B cell (primary cell): ENCODE data around the gene P3R3URF. TPM values are rescaled to one million over a fixed set of nuclear protein-coding genes. Genes with fewer than 3 reads are reported as not detected.

Source experiments
- ATAC-seq: fragments of 200-7000 bp; cut with Tn5 transposase; one replicate; pipeline ENCODE4 v1.10.0; 2021; ENCODE audit warnings: low read depth, mild to moderate bottlenecking, moderate number of reproducible peaks, moderate library complexity
- CTCF ChIA-PET: fragments of 350-600 bp; sonication (Branson Sonifier 250); formaldehyde crosslinking; loops from one replicate; lab custom pipeline; 2021; ENCODE audit warnings: antibody characterized with exemption, inconsistent platforms; lab: Charles Lee
- POLR2A ChIA-PET: fragments of 350-600 bp; sonication (Branson Sonifier 250); formaldehyde crosslinking; loops from one replicate; lab custom pipeline; 2021; ENCODE audit warnings: antibody characterized with exemption; lab: Charles Lee
- DNase-seq: peaks from one replicate; pipeline ENCODE4 v3.0.0; 2013
- H2AFZ ChIP-seq: 2 replicates; pipeline ENCODE4 v1.6.1; 2012; ENCODE audit warnings: mild to moderate bottlenecking, low read depth, low read length; ENCODE audit not compliant: insufficient read depth, poor library complexity, severe bottlenecking
- H3K27ac ChIP-seq, 2 donors: 1 replicate in 1 of 2; 2 replicates in 1 of 2; pipeline ENCODE4 v1.5.1; 2012 to 2013; ENCODE audit warnings: low read length in 2 of 2, mild to moderate bottlenecking in 2 of 2, moderate library complexity in 1 of 2
- H3K27me3 ChIP-seq, 4 experiments: fragments of 200-600 bp in 1 of 4; sonication (generic) in 1 of 4; replicated peaks in 1 of 4; 1 replicate in 2 of 4; 2 replicates in 2 of 4; pipeline versions ENCODE4 v1.6.1 to v1.7.0; 2013 to 2016; ENCODE audit warnings: low read length in 3 of 4, mild to moderate bottlenecking in 2 of 4, mixed read lengths in 1 of 4, moderate library complexity in 1 of 4; ENCODE audit not compliant: insufficient read depth in 4 of 4, control insufficient read depth in 3 of 4; ENCODE audit errors: control extremely low read depth in 1 of 4
- H3K36me3 ChIP-seq, 2 experiments: replicated peaks in 1 of 2; 1 replicate in 1 of 2; 2 replicates in 1 of 2; pipeline versions ENCODE4 v1.6.1 to v1.7.1; 2013; ENCODE audit warnings: low read length in 1 of 2; ENCODE audit not compliant: insufficient read depth in 2 of 2, control insufficient read depth in 1 of 2; ENCODE audit errors: control extremely low read depth in 1 of 2, extremely low read depth in 1 of 2
- H3K4me1 ChIP-seq, 2 donors: fragments of 200-600 bp in 1 of 2; sonication (generic) in 1 of 2; 1 replicate in 1 of 2; 2 replicates in 1 of 2; pipeline versions ENCODE4 v1.5.1 to v1.6.1; 2013 to 2017; ENCODE audit warnings: low read length in 2 of 2; ENCODE audit not compliant: control insufficient read depth in 2 of 2, insufficient read depth in 2 of 2
- H3K4me2 ChIP-seq: replicated peaks from 2 replicates; pipeline ENCODE3; 2012; ENCODE audit warnings: mild to moderate bottlenecking, low read depth, low read length; ENCODE audit not compliant: poor library complexity, severe bottlenecking
- H3K4me3 ChIP-seq, 5 experiments: fragments of 200-600 bp in 1 of 5; sonication (generic) in 1 of 5; 1 replicate in 3 of 5; 2 replicates in 2 of 5; pipeline versions ENCODE4 v1.5.1 to v1.7.0; 2011 to 2016; ENCODE audit warnings: low read length in 4 of 5, mild to moderate bottlenecking in 4 of 5, low read depth in 2 of 5, control low read depth in 1 of 5, moderate library complexity in 1 of 5; ENCODE audit not compliant: insufficient read depth in 1 of 5; ENCODE audit errors: control extremely low read depth in 1 of 5, extremely low read depth in 1 of 5
- H3K79me2 ChIP-seq: fragments of 200-600 bp; sonication (generic); one replicate; pipeline ENCODE4 v1.6.0; 2016; ENCODE audit warnings: low read length; ENCODE audit not compliant: control insufficient read depth, insufficient read depth
- H3K9ac ChIP-seq: fragments of 200-600 bp; sonication (generic); 2 replicates; pipeline ENCODE4 v1.6.1; 2017; ENCODE audit warnings: mild to moderate bottlenecking, low read length, moderate library complexity
- H3K9me3 ChIP-seq, 3 donors: one replicate each; pipeline versions ENCODE4 v1.6.1 to v1.7.1; 2013; ENCODE audit warnings: low read length in 2 of 3; ENCODE audit not compliant: control insufficient read depth in 2 of 3, insufficient read depth in 1 of 3; ENCODE audit errors: control extremely low read depth in 1 of 3
- H4K20me1 ChIP-seq: 2 replicates; pipeline ENCODE4 v1.6.0; 2012; ENCODE audit warnings: mild to moderate bottlenecking, low read length; ENCODE audit not compliant: insufficient read depth, control insufficient read depth, poor library complexity, severe bottlenecking
- H3K27ac Mint-ChIP-seq: one replicate; pipeline ENCODE4 v1.8.0; 2021; ENCODE audit warnings: mixed read lengths
- H3K27me3 Mint-ChIP-seq: one replicate; pipeline ENCODE4 v1.8.0; 2021; ENCODE audit warnings: mixed read lengths
- H3K4me1 Mint-ChIP-seq: one replicate; pipeline ENCODE4 v1.8.0; 2021; ENCODE audit warnings: mixed read lengths
- H3K4me3 Mint-ChIP-seq: one replicate; pipeline ENCODE4 v1.8.0; 2021; ENCODE audit warnings: mixed read lengths
- H3K9me3 Mint-ChIP-seq: one replicate; pipeline ENCODE4 v1.8.0; 2022; ENCODE audit warnings: mixed read lengths; ENCODE audit not compliant: insufficient read depth
- EZH2 ChIP-seq: IDR thresholded peaks from 2 replicates; pipeline ENCODE4 v1.6.1; 2012; ENCODE audit warnings: borderline replicate concordance, low read depth, mild to moderate bottlenecking, moderate library complexity, low read length; ENCODE audit not compliant: insufficient read depth, poor library complexity, severe bottlenecking
- WGBS: methylation state at CpG from one replicate; pipeline ENCODE4 v1.1.5; 2013; ENCODE audit warnings: missing lambda C conversion rate; ENCODE audit not compliant: insufficient coverage; 5-methylcytosine and 5-hydroxymethylcytosine counted together
- intact Hi-C: fragments of 100-400 bp; cut with micrococcal nuclease; formaldehyde crosslinking; loops from one replicate; pipeline ENCODE4 v1.10.0; 2022
- polyA plus RNA-seq: library from polyadenylated mRNA; depleted of rRNA; stranded (reverse); fragments of >200 nt; gene quantifications from 2 replicates; pipeline ENCODE4 v1.2.3, GENCODE V29; 2012
- total RNA-seq, 2 donors: library from RNA; stranded (reverse); fragments of 120-200 nt in 1 of 2; gene quantifications; 1 replicate in 1 of 2; 2 replicates in 1 of 2; pipeline versions ENCODE4 v1.2.3 to v1.2.4, GENCODE V29; 2013 to 2022
- TF ChIP-seq, protein P1 (sequence below): fragments of 200-600 bp; IDR thresholded peaks from one replicate; pipeline ENCODE4 v1.8.0; 2022; ENCODE audit warnings: antibody characterized with exemption, mild to moderate bottlenecking

The P3R3URF gene
- total and polyA plus RNA-seq, 2 donors (not counting 1 experiment from before 2014, with no cell fraction given), result not detected

DNA sequence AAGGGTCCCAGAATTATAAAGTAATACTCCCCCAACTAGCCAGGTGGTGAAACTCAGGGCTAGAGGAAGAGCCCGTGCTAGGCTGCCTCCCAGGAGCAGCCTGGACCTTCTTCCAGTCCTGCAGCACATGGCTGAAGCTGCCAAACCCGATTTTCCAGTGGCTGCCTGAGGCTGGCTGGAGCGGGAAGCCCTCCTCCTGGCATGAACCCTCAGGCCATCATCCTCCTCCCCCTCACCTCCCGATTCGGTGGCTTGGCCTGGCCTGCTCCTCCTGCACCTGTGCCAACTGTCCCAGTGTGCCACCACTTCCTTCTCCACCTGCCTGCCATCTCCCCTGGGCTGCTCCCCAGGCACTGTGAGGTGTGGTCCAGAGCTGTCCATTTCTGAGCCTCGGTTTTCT is 4.4 kb downstream of the P3R3URF start:
- Histone ChIP-seq H4K20me1 (no peaks in the 10 kb centered on the region), H3K9me3 (no peaks in the 10 kb centered on the region), H3K27ac (no peak overlapping the region), H3K9ac (no peak overlapping the region), H3K36me3 (no peaks in the 10 kb centered on the region), H3K4me3 (no peak overlapping the region), H3K79me2 (no peaks in the 10 kb centered on the region), H3K27me3 (peaks cover 0 to 13% (median 0%) of the 10 kb centered on the region in 4 experiments), H3K4me1 (peaks cover 10 to 28% of the 10 kb centered on the region in 2 donors), H2AFZ (no peak overlapping the region), H3K4me2 (no peak overlapping the region)
- TF ChIP-seq EZH2, result no peak
- TF ChIP-seq, protein P1, sequence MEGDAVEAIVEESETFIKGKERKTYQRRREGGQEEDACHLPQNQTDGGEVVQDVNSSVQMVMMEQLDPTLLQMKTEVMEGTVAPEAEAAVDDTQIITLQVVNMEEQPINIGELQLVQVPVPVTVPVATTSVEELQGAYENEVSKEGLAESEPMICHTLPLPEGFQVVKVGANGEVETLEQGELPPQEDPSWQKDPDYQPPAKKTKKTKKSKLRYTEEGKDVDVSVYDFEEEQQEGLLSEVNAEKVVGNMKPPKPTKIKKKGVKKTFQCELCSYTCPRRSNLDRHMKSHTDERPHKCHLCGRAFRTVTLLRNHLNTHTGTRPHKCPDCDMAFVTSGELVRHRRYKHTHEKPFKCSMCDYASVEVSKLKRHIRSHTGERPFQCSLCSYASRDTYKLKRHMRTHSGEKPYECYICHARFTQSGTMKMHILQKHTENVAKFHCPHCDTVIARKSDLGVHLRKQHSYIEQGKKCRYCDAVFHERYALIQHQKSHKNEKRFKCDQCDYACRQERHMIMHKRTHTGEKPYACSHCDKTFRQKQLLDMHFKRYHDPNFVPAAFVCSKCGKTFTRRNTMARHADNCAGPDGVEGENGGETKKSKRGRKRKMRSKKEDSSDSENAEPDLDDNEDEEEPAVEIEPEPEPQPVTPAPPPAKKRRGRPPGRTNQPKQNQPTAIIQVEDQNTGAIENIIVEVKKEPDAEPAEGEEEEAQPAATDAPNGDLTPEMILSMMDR, result no peak
- Mint-ChIP-seq H3K27me3 (peaks cover 10% of the 10 kb centered on the region), H3K4me3 (no peak overlapping the region), H3K9me3 (no peaks in the 10 kb centered on the region), H3K27ac (no peak overlapping the region), H3K4me1 (peaks cover 21% of the 10 kb centered on the region)
- intact Hi-C loops, result no loop called here
- POLR2A ChIA-PET, result no interaction called here
- CTCF ChIA-PET, result interaction anchor here (13.8 kb wide), 1 partner anchor 134 kb away, joined by 249 read pairs; no protein-coding TSS in a partner anchor
- WGBS, result 86% methylated on average over 6 of the region's 6 CpGs
- ATAC-seq (no peak), DNase-seq (no peak)

DNA sequence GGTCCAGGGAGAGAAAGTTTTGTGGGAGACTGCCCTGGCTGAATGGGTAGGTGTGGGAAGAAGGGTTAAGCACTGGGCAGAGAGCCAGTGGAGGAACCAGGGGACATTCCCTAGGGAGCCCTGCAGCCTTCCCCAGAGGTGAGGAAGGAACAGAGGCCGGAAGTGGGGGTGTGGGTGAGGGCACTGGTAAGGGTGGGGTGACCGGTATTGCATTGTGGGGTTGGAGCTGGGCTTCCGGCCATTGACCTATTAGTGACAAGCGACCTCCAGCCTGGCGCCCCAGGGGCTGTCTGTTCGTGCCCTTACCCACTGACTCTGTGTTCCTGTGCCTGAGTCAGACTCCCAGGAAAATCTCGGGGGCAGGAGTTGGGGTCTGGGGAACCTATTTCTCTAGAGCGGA is 4.9 kb downstream of the P3R3URF start:
- H3K4me3 ChIP-seq, result no peak overlapping the region
- ChIA-PET CTCF (no interaction called here), POLR2A (no interaction called here)
- H3K9me3 Mint-ChIP-seq, result no peaks in the 10 kb centered on the region
- peaks cover 0 to 17% (median 0%) of the 10 kb centered on the region in 4 experiments for H3K27me3 ChIP-seq
- DNase-seq (no peak), ATAC-seq (no peak)
- no peaks in the 10 kb centered on the region for H3K36me3 ChIP-seq
- no peak overlapping the region for H3K27ac ChIP-seq
- H3K4me3 Mint-ChIP-seq, result no peak overlapping the region
- peaks cover 10% of the 10 kb centered on the region for H3K27me3 Mint-ChIP-seq
- WGBS, result 72% methylated on average over 8 of the region's 8 CpGs
- peaks cover 25% of the 10 kb centered on the region for H3K4me1 Mint-ChIP-seq
- peaks cover 13 to 34% of the 10 kb centered on the region in 2 donors for H3K4me1 ChIP-seq
- no peak overlapping the region for H3K9ac ChIP-seq
- no peaks in the 10 kb centered on the region for H3K79me2 ChIP-seq
- no peaks in the 10 kb centered on the region for H4K20me1 ChIP-seq
- H3K27ac Mint-ChIP-seq, result no peak overlapping the region
- intact Hi-C loops, result no loop called here
- TF ChIP-seq, protein P1, result no peak
- TF ChIP-seq EZH2, result no peak
- no peaks in the 10 kb centered on the region for H3K9me3 ChIP-seq
- H2AFZ ChIP-seq, result no peak overlapping the region
- H3K4me2 ChIP-seq, result no peak overlapping the region
